ENCODE results near the gene RBM4B.
A peak's percentile ranks its signal among the peaks of the same experiment; 100 is the strongest.
"Not testable (repeated sequence)": the region's sequence is repeated elsewhere in the genome, so short reads cannot be mapped to it uniquely, and the experiment has no call there.

RBM4B gene, protein sequence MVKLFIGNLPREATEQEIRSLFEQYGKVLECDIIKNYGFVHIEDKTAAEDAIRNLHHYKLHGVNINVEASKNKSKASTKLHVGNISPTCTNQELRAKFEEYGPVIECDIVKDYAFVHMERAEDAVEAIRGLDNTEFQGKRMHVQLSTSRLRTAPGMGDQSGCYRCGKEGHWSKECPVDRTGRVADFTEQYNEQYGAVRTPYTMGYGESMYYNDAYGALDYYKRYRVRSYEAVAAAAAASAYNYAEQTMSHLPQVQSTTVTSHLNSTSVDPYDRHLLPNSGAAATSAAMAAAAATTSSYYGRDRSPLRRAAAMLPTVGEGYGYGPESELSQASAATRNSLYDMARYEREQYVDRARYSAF

DNA sequence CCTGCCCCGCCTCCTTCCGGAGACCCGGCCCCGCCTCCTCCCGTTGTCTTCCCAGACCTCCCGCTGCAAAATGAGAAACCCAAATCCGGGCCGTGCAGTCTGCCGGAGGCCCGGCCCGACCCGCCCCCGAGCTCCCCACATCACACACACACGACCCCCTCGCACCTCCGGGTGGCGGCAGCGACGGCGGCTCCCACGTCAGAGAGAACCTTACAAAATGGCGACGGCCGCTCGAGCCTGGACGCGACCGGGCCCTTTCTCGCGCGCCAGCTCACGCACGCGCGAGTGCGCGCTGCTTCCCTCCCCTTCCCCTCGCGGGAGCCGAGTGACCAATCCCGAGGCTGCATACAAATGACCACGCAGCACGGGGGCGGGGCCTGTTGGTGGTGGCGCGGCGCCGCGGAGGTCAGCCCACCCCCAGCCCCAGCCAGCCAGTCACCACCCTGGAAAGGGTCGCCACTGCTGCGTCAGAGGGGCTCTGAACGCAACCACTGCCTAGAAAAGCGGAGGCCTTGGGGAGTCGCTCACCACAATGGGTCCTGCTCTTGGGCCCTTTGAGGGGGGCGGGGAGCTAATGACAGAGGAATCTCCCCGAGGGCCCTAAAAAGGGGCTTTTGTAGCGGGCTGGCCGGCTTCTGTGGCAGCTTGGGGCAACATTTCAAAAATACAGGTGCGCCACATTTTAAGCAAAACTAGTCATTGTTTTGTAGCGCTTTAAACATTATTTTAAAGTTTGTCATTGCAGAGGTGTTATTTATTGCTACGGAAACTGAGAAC is at the start of gene RBM4B:
TSS of gene RBM4B (minus strand) at position 289 of the 777 bp plus-strand sequence. CDS start 808 bp downstream, outside the sequence.
- peak; percentile 100 for DNase-seq (ENCODE audit: low spot score)

DNA sequence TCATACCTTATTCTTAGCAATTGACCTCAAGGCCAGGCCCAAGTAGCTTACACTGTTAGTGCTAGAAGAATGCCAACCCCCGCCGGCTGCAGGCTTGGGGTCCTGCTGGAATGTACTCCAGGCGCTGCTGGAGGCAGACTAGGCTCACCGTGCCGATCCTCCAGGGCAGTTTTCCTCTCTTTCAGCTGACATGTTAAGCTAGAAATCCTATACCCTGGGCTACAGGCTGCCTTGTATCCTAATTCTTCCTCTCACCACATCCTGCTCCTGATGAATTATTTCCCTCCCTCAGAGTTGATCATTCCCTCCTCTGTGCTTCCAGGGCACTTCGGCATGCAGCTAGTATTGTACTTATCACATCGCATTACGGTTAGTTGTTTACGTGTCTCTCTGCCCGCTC is 48.0 kb upstream of the RBM4B start:
- no peak for DNase-seq (ENCODE audit: low spot score)

DNA sequence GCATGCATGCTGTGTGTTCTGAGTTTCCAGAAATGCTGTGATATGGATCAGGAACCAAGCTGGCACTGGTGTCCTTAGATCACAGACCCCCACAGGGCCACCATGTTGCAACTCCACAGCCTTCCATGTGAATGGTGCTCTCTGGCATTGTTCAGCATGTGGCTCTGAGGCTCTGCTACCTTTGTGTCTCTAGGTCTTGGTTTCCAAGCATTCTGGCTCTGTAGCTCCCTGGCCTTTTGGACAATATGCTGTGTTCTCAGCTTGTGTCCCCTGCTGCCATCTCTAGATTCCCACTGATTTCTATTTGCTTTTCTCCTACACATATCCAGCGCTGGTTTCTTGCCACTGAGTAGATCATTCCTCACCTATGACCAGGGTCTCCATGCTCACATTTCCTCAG is 47.4 kb upstream of the RBM4B start:
- no peak for DNase-seq (ENCODE audit: low spot score)

DNA sequence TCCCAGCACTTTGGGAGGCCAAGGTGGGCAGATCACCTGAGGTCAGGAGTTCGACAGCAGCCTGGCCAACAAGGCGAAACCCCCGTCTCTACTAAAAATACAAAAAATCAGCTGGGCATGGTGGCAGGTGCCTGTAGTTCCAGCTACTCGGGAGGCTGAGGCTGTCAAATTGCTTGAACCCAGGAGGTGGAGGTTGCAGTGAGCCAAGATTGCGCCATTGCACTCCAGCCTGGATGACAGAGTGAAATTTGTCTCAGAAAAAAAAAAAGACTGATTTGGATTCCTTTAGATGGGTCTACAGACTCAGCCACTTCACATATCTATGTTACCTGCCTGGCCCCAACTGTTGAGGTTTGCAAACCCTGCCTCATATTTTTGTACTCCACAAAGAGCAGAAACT is 46.5 kb upstream of the RBM4B start:
- not testable (repeated sequence) for DNase-seq (ENCODE audit: low spot score)

GRCh38 chr11:66723693-66724092 is 46.0 kb upstream of the RBM4B start:
- peak; percentile 70 for DNase-seq (ENCODE audit: low spot score)

DNA sequence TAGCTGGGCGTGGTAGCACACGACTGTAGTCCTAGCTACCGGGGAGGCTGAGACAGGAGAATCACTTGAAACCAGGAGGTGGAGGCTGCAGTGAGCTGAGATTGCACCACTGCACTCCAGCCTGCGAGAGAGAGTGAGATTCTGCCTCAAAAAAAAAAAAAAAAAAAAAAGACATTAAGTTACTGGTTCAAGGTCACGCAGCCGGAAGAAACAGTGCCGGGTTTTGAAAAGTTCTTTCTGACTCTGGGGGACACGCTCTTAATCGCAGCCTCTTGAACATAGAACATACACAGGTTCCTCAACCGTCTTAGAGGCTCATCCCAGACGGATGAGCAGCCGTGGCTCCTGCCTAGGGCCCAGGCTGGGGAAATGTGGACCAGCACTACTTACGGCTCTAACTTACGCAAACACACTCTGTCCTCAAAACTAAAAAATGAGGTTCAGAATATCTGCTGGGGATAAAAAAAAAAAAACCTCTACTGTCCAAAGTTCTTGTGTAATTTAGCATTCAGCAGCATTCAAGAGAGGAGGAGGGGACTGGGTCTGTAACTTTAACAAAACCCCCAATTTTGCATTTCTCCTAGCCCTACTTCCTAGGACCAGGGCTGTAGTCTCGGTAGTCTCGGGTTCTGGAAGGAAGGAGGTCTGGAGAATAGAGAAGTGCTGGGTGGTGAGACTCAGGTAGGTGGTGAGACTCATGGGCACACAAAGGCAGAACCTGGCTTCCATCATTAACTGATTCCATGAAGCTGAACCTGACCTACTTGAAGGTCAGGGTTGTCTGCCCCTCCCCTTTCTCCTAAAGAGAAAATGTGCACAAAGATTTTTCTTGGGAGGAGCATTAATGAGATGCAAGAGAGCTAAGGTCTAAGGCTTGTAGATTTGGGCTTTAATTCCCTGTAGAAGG is 45.3 kb upstream of the RBM4B start:
- DNase-seq (ENCODE audit: low spot score), result peak; percentile 63

DNA sequence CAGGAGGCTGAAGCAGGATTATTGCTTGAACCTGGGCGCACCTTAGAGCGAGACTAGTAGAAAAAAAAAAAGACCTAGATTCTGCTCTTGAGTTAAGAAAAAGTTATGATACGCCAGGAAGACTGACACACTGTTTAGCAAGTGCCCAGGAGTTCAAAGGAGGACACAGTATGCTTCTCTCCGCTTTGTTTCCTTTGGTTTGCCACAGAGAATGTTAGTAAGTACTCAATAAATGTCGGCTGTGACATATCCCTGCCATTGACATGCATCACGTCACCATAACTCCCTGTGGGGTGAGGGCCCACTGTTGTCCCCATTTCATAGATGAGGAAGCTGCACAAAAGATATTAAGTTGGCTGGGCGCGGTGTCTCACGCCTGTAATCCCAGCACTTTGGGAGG is 44.3 kb upstream of the RBM4B start:
- no peak for DNase-seq (ENCODE audit: low spot score)

- no peak for DNase-seq (ENCODE audit: low spot score)
Observed at GRCh38 chr11:66720899-66721470, 43.3 kb upstream of the RBM4B start.

DNA sequence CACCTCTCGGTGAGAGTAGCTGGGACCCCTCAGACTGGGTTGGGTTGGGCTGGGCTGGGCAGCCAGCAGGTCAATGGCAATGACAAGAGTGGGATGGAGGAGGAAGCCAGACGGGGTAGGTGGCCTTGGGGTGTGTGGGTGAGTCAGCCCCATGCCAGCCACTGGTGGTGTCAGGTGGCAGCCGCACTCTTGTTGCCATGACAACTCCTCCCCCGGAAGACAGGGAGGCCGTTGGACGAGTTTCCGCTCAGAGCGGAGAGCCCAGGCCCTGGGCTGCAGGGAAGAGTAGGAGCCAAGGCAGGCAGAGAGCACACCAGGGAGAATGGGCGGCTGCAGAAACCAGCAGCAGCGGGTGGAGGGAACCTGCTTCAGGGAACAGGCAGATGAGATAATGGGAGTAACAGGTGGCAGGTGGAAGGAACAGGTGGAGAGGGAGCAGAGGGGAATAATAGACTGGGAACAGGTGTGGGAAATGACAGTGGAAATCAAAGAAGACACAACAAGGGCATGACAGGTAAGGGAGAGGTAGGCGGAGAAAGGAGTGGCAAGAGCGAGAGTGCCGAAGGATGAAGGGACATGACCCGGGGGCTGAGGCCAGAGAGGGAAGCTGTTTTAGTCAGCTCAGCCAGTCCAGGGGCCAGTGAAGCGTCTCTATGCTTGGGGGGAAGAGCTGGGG is 42.7 kb upstream of the RBM4B start:
- no peak for DNase-seq (ENCODE audit: low spot score)

- DNase-seq (ENCODE audit: low spot score), result no peak
Observed at GRCh38 chr11:66719111-66719872, 41.6 kb upstream of the RBM4B start.

GRCh38 chr11:66718320-66718971 is 40.8 kb upstream of the RBM4B start:
- no peak for DNase-seq (ENCODE audit: low spot score)

DNA sequence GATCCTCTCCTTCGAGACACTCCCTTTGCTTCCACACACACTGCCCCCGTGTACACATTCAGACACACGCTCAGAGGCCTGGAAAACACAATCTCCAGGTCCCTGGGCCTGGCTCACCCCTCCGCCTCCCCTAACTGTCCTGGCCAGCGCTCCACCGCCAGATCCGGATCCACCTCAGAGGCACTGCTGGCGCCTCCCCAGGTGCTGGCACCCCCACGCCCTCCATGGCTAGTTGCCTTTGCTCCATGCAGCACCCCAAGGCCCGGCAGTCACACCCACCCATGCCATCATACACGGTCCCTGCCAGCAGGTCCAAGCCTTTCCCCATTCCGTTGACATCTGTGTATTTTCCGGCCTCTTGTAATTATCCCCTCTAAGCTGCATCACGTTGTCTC is 40.2 kb upstream of the RBM4B start:
- no peak for DNase-seq (ENCODE audit: low spot score)

GRCh38 chr11:66716996-66717395 is 39.3 kb upstream of the RBM4B start:
- no peak for DNase-seq (ENCODE audit: low spot score)

- DNase-seq (ENCODE audit: low spot score), result no peak
Observed at GRCh38 chr11:66715346-66716085, 37.8 kb upstream of the RBM4B start.

DNA sequence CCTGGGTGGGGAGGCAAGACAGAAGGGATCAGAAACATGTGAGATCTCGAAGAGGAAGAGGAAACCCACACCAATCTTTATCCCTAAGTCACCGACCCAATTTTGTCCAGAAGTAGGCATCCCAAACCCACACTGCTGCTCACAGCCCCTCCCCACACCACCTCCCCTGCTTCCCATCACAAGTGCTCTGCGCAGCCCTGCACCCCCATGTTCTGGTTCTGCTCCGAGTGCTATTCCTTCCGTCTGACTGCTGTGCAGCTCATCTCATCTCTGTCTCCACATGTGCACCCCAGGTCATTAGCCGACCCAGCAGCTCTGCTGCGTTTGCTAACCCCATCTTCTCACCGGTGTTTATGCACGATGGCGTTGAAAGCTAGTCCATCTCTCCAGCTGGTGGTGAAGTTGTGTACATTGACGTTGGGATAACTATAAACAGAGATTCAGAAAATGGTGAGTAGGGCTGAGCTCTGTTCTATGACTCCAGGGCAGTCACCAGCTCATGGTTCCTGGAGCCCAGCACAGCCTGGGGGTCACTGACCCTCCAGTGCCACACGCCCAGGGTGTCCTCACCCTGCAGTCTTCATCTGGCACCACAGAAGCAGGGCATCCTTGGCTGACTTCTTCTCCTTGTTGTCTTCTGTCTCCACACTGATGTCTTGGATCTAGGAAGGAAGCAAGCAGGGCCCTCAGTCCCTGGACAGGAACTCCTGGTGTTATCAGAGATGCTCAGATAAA is 36.2 kb upstream of the RBM4B start:
- DNase-seq (ENCODE audit: low spot score), result no peak

DNA sequence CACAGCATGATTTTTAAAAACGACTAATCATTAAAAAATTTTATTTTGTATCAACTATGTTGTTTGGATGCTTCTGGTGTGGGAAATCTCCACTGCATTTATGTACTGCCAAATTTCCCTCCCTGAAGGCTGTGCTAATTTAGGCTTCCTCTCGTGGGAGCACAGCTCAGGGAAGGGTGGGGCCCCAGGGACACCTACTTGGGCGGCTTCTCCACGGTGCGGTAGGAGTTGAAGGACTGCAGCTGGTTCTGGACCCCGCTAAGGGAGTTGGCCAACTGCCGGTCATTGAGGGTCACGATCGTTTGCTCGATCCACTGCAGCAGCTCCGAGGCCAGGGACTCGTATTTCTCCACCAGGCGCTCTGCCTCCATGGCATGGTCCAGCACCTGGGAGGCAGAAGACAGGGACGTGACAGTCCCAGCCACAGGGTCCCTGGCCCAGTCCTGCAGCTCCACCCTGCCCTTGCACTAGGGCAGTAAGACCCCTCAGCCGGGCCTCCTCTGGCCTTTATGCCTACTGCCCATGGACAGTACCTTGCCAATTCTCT is 32.8 kb upstream of the RBM4B start:
- no peak for DNase-seq (ENCODE audit: low spot score)

- DNase-seq (ENCODE audit: low spot score), result no peak
Observed at GRCh38 chr11:66708701-66709100, 31.0 kb upstream of the RBM4B start.

GRCh38 chr11:66708094-66708493 is 30.4 kb upstream of the RBM4B start:
- DNase-seq (ENCODE audit: low spot score), result no peak

Data from HuH-7.5 (cell line).